ENCODE results near the gene ADAM22. TPM values are rescaled to one million over a fixed set of nuclear protein-coding genes. Genes with fewer than 3 reads are reported as not detected.

The ADAM22 gene
- polyA plus RNA-seq, 2 donors = 0.08 to 0.16 TPM

- no peak overlapping the region for H3K4me3 ChIP-seq (ENCODE audit: low read depth in 1 of 2, low read length in 2 of 2)
- H3K27ac ChIP-seq (ENCODE audit: low read depth in 2 of 2, low read length in 1 of 2) = no peak overlapping the region
Measured at GRCh38 chr7:88243345-88243909, 309.4 kb downstream of the ADAM22 start.

GRCh38 chr7:88244258-88244657, 310.2 kb downstream of the ADAM22 start:
- WGBS, 2 donors = 87 to 94% methylated on average over 1 of the region's 1 CpG
- Histone ChIP-seq H3K4me3 (ENCODE audit: low read depth in 1 of 2, low read length in 2 of 2) (no peak overlapping the region), H3K36me3 (ENCODE audit: control insufficient read depth in 2 of 2, insufficient read depth in 2 of 2, low read length in 1 of 2) (no peaks in the 10 kb centered on the region), H3K4me1 (ENCODE audit: control insufficient read depth in 2 of 2, insufficient read depth in 2 of 2, low read length in 1 of 2) (no peaks in the 10 kb centered on the region), H3K27ac (ENCODE audit: low read depth in 2 of 2, low read length in 1 of 2) (no peak overlapping the region), H3K9me3 (ENCODE audit: control insufficient read depth in 2 of 2, insufficient read depth in 1 of 2, low read depth in 1 of 2, low read length in 1 of 2) (no peaks in the 10 kb centered on the region), H3K27me3 (ENCODE audit: control insufficient read depth in 1 of 2, insufficient read depth in 2 of 2, low read length in 2 of 2) (no peaks in the 10 kb centered on the region)

More at GRCh38 chr7:88243345-88243909, 309.4 kb downstream of the ADAM22 start:
- Histone ChIP-seq H3K9me3 (ENCODE audit: control insufficient read depth in 2 of 2, insufficient read depth in 1 of 2, low read depth in 1 of 2, low read length in 1 of 2) (no peaks in the 10 kb centered on the region), H3K4me1 (ENCODE audit: control insufficient read depth in 2 of 2, insufficient read depth in 2 of 2, low read length in 1 of 2) (no peaks in the 10 kb centered on the region), H3K27me3 (ENCODE audit: control insufficient read depth in 1 of 2, insufficient read depth in 2 of 2, low read length in 2 of 2) (no peaks in the 10 kb centered on the region), H3K36me3 (ENCODE audit: control insufficient read depth in 2 of 2, insufficient read depth in 2 of 2, low read length in 1 of 2) (no peaks in the 10 kb centered on the region)
- 26 to 31% methylated on average over 2 of the region's 2 CpGs for WGBS, 2 donors

Other genes starting within 250 kb of the ADAM22 start
- 1 to 10 TPM; 3.3 to 5.2 TPM for gene SLC25A40, start 57.9 kb upstream of the ADAM22 start, polyA plus RNA-seq
- gene DBF4, start 57.8 kb upstream of the ADAM22 start, polyA plus RNA-seq = 1 to 10 TPM; 4.6 to 6.2 TPM

Measured in esophagus (tissue), 2 donors.